Keratinocyte (primary cell): ENCODE measurements around the gene MTCP1.

Experiments
- CTCF ChIP-seq, 3 experiments: IDR thresholded peaks in 1 of 3; conservative IDR thresholded peaks in 1 of 3; optimal IDR thresholded peaks in 1 of 3; 2 replicates in 2 of 3; 3 replicates in 1 of 3; pipeline versions ENCODE3 to v1.5.1; 2011; ENCODE audit warnings: low read length in 3 of 3, mild to moderate bottlenecking in 3 of 3, moderate library complexity in 2 of 3, control low read depth in 1 of 3, inconsistent platforms in 1 of 3; ENCODE audit not compliant: insufficient read depth in 2 of 3; ENCODE audit errors: extremely low read depth in 1 of 3
- EZH2 ChIP-seq: IDR thresholded peaks from one replicate; pipeline ENCODE4 v1.6.1; 2012; ENCODE audit warnings: inconsistent platforms, mild to moderate bottlenecking, low read length, moderate library complexity

GRCh38 chrX:155105919-155106318 lies 35.0 kb upstream of the MTCP1 start:
- TF ChIP-seq CTCF (optimal IDR thresholded peaks at IDR 0.05 in 1 of 3, IDR thresholded peaks at IDR 0.05 in 1 of 3, conservative IDR thresholded peaks at IDR 0.05 in 1 of 3; ENCODE audit: extremely low read depth in 1 of 3, insufficient read depth in 2 of 3, low read length in 3 of 3) (no peak), EZH2 (no peak)
